ENCODE measurements around the gene SLC25A28.

The SLC25A28 gene

GRCh38 chr10:99571816-99572215 lies 48.4 kb downstream of the SLC25A28 start:
- TF ChIP-seq, protein P1, sequence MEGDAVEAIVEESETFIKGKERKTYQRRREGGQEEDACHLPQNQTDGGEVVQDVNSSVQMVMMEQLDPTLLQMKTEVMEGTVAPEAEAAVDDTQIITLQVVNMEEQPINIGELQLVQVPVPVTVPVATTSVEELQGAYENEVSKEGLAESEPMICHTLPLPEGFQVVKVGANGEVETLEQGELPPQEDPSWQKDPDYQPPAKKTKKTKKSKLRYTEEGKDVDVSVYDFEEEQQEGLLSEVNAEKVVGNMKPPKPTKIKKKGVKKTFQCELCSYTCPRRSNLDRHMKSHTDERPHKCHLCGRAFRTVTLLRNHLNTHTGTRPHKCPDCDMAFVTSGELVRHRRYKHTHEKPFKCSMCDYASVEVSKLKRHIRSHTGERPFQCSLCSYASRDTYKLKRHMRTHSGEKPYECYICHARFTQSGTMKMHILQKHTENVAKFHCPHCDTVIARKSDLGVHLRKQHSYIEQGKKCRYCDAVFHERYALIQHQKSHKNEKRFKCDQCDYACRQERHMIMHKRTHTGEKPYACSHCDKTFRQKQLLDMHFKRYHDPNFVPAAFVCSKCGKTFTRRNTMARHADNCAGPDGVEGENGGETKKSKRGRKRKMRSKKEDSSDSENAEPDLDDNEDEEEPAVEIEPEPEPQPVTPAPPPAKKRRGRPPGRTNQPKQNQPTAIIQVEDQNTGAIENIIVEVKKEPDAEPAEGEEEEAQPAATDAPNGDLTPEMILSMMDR (IDR thresholded peaks at IDR 0.05; ENCODE audit: extremely low read depth, insufficient read depth, missing control alignments) = no peak
- in situ Hi-C loops (cut with MboI; ENCODE audit: low pct_unique_long_range_greater_than_20kb, low sequenced_read_pairs, unreplicated experiment) = no loop called here
- no peak for DNase-seq (ENCODE audit: low spot score)

GRCh38 chr10:99569961-99570360 lies 50.3 kb downstream of the SLC25A28 start:
- no peak for DNase-seq (ENCODE audit: low spot score)
- in situ Hi-C loops (cut with MboI; ENCODE audit: low pct_unique_long_range_greater_than_20kb, low sequenced_read_pairs, unreplicated experiment) = loop anchor here (10.0 kb wide), 1 partner anchor 45 kb away; no protein-coding TSS in a partner anchor
- TF ChIP-seq, protein P1 (IDR thresholded peaks at IDR 0.05; ENCODE audit: extremely low read depth, insufficient read depth, missing control alignments) = no peak

DNA sequence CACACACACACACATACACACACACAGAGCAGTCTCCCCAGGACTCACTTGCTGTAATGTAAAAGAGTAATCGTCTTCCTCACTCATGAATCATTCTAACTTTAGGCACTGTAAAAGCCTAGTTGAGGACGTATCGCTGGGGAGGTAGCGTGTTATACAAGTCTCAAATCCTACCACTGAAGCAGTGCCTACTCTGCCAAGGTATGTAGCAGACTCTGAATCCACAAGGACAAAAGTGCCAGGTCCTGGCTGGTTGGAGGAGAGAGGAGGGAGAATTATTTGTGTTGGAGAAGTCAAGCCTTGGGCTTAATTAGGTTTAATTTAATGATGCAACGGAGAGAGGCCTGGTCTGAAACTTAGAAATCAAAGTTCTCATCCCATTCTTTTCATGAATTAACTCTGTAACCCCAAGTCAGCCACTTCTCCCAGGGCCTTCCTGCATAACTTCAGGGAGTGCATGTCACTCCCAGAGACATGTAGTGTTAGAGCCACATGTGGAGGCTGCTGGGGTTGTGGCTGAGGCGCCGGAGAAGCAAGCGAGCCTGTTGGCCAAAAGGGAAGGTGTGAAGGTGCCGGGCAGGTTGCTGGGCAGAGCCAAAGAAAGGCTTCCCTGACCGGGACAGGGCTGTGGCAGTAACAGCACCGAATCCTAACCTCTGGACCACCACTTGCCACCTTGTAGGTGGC lies 50.8 kb downstream of the SLC25A28 start:
- no peak for DNase-seq (ENCODE audit: low spot score)
- TF ChIP-seq, protein P1 (IDR thresholded peaks at IDR 0.05; ENCODE audit: extremely low read depth, insufficient read depth, missing control alignments) = no peak
- in situ Hi-C loops (cut with MboI; ENCODE audit: low pct_unique_long_range_greater_than_20kb, low sequenced_read_pairs, unreplicated experiment) = loop anchor here (10.0 kb wide), 1 partner anchor 45 kb away; no protein-coding TSS in a partner anchor

GRCh38 chr10:99565166-99565565 lies 55.1 kb downstream of the SLC25A28 start:
- DNase-seq (ENCODE audit: low spot score) = no peak
- in situ Hi-C loops (cut with MboI; ENCODE audit: low pct_unique_long_range_greater_than_20kb, low sequenced_read_pairs, unreplicated experiment) = loop anchor here (10.0 kb wide), 1 partner anchor 50 kb away; no protein-coding TSS in a partner anchor
- TF ChIP-seq, protein P1 (IDR thresholded peaks at IDR 0.05; ENCODE audit: extremely low read depth, insufficient read depth, missing control alignments) = no peak

GRCh38 chr10:99564361-99564760 lies 55.9 kb downstream of the SLC25A28 start:
- in situ Hi-C loops (cut with MboI; ENCODE audit: low pct_unique_long_range_greater_than_20kb, low sequenced_read_pairs, unreplicated experiment) = loop anchor here (10.0 kb wide), 1 partner anchor 50 kb away; no protein-coding TSS in a partner anchor
- TF ChIP-seq, protein P1 (IDR thresholded peaks at IDR 0.05; ENCODE audit: extremely low read depth, insufficient read depth, missing control alignments) = no peak
- no peak for DNase-seq (ENCODE audit: low spot score)

DNA sequence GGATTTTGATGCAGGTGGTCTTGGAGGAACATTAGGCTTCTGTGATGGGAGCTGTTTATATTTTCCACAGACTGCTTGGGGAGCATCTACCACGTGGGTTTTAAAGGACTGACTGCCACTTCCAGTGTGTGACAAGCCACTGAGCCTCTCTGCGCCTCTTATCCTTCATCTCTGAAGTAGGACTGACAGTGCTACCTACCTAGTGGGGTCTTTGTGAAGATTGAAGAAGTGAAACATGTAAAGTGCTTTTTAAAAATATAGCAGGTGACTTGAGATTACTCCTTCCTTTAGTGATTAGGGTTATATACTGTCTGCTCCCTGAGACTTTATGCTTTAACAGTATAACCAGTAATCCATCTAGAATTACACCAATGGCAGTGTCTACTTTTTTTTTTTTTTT lies 57.6 kb downstream of the SLC25A28 start:
- DNase-seq (ENCODE audit: low spot score) = no peak
- in situ Hi-C loops (cut with MboI; ENCODE audit: low pct_unique_long_range_greater_than_20kb, low sequenced_read_pairs, unreplicated experiment) = loop anchor here (10.0 kb wide), 1 partner anchor 52 kb away; no protein-coding TSS in a partner anchor
- TF ChIP-seq, protein P1 (IDR thresholded peaks at IDR 0.05; ENCODE audit: extremely low read depth, insufficient read depth, missing control alignments) = no peak
